Liver (tissue), 2 donors: ENCODE data around the gene ITFG1.

Experiments
- GABPA ChIP-seq, 2 donors: IDR thresholded peaks in 1 of 2; conservative IDR thresholded peaks in 1 of 2; 2 replicates each; pipeline ENCODE4 v1.6.1; 2016; ENCODE audit warnings: antibody characterized with exemption in 2 of 2, mild to moderate bottlenecking in 1 of 2, moderate library complexity in 1 of 2
- TAF1 ChIP-seq: conservative IDR thresholded peaks from 2 replicates; pipeline ENCODE4 v1.6.1; 2016; ENCODE audit warnings: antibody characterized with exemption, mild to moderate bottlenecking
- donor health status: healthy.

GRCh38 chr16:47459603-47460002 lies 1.3 kb downstream of the ITFG1 start:
- TF ChIP-seq TAF1 = no peak
- TF ChIP-seq GABPA (IDR thresholded peaks at IDR 0.05 in 1 of 2, conservative IDR thresholded peaks at IDR 0.05 in 1 of 2) = no peak
